H1 (cell line): ENCODE measurements around the gene CNNM3. TPM values are rescaled to one million over a fixed set of nuclear protein-coding genes. Genes with fewer than 3 reads are reported as not detected.

Experiments used
- CTCF ChIA-PET: fragments of 300-600 bp; sonication (Branson Sonifier 250); formaldehyde crosslinking; loops from one replicate; lab custom pipeline; 2021; ENCODE audit not compliant: partially characterized antibody; lab: Charles Lee
- POLR2A ChIA-PET: fragments of 300-600 bp; sonication (Branson Sonifier 250); formaldehyde crosslinking; loops from one replicate; lab custom pipeline; 2021; ENCODE audit warnings: inconsistent platforms; ENCODE audit not compliant: partially characterized antibody; lab: Charles Lee
- DNase-seq, 2 experiments: peaks; one replicate each; pipeline versions ENCODE4 v3.0.0 to v3.0.0-alpha.2; 2010 to 2022; ENCODE audit warnings: low spot score in 2 of 2, low read depth in 1 of 2, mixed read lengths in 1 of 2
- FAIRE-seq: peaks from 2 replicates; lab custom pipeline; 2011; peaks lifted over from hg19 to GRCh38; lab: Jason Lieb, UNC
- H2AFZ ChIP-seq: 2 replicates; pipeline ENCODE4 v1.8.1; 2012; ENCODE audit warnings: low read length, inconsistent platforms
- H2AK5ac ChIP-seq: 2 replicates; pipeline ENCODE4 v1.6.1; 2013; ENCODE audit warnings: low read depth, low read length
- H2BK120ac ChIP-seq: replicated peaks from 2 replicates; pipeline ENCODE3; 2013; ENCODE audit warnings: low read depth, low read length, inconsistent platforms
- H2BK12ac ChIP-seq: 2 replicates; pipeline ENCODE4 v1.6.1; 2013; ENCODE audit warnings: low read depth, low read length
- H2BK15ac ChIP-seq: 2 replicates; pipeline ENCODE4 v1.6.1; 2013; ENCODE audit warnings: low read length
- H2BK20ac ChIP-seq: 2 replicates; pipeline ENCODE4 v1.6.1; 2013; ENCODE audit warnings: low read length
- H2BK5ac ChIP-seq: 2 replicates; pipeline ENCODE4 v1.6.1; 2013; ENCODE audit warnings: low read depth, low read length
- H3K14ac ChIP-seq: 2 replicates; pipeline ENCODE4 v1.6.1; 2013; ENCODE audit warnings: inconsistent platforms; ENCODE audit not compliant: insufficient read length
- H3K18ac ChIP-seq: 2 replicates; pipeline ENCODE4 v1.6.1; 2013; ENCODE audit warnings: low read length; ENCODE audit errors: extremely low read depth
- H3K23ac ChIP-seq: 2 replicates; pipeline ENCODE4 v1.6.1; 2013; ENCODE audit warnings: inconsistent platforms; ENCODE audit not compliant: insufficient read length
- H3K23me2 ChIP-seq: 2 replicates; pipeline ENCODE4 v1.6.1; 2013; ENCODE audit warnings: low read depth, low read length
- H3K27ac ChIP-seq: 2 replicates; pipeline ENCODE4 v1.6.1; 2011; ENCODE audit warnings: low read depth, low read length, inconsistent platforms
- H3K27me3 ChIP-seq, 4 experiments: replicated peaks in 1 of 4; 1 replicate in 1 of 4; 2 replicates in 3 of 4; pipeline versions ENCODE4 v1.6.1 to v1.8.1; 2011 to 2013; ENCODE audit warnings: low read length in 3 of 4, mild to moderate bottlenecking in 3 of 4, inconsistent platforms in 2 of 4, mixed read lengths in 2 of 4, moderate library complexity in 1 of 4; ENCODE audit not compliant: control insufficient read depth in 3 of 4, insufficient read depth in 3 of 4; ENCODE audit errors: extremely low read depth in 1 of 4
- H3K36me3 ChIP-seq, 4 experiments: 2 replicates each; pipeline versions ENCODE4 v1.6.1 to v1.8.1; 2011 to 2013; ENCODE audit warnings: mild to moderate bottlenecking in 4 of 4, low read length in 3 of 4, moderate library complexity in 2 of 4, control low read depth in 1 of 4, inconsistent platforms in 1 of 4; ENCODE audit not compliant: insufficient read depth in 4 of 4, control insufficient read depth in 2 of 4
- H3K4ac ChIP-seq: replicated peaks from 2 replicates; pipeline ENCODE3; 2013; ENCODE audit warnings: low read length, low read depth, mixed read lengths, inconsistent platforms; ENCODE audit not compliant: insufficient read length
- H3K4me1 ChIP-seq, 4 experiments: replicated peaks in 1 of 4; 1 replicate in 1 of 4; 2 replicates in 3 of 4; pipeline versions ENCODE4 v1.6.1 to v1.8.1; 2011 to 2013; ENCODE audit warnings: low read length in 3 of 4, inconsistent platforms in 2 of 4, mixed read lengths in 1 of 4; ENCODE audit not compliant: insufficient read depth in 4 of 4, control insufficient read depth in 3 of 4
- H3K4me2 ChIP-seq, 2 experiments: 2 replicates each; pipeline versions ENCODE4 v1.6.1 to v1.8.1; 2011 to 2013; ENCODE audit warnings: low read depth in 2 of 2, low read length in 2 of 2, control low read depth in 1 of 2, inconsistent platforms in 1 of 2, mild to moderate bottlenecking in 1 of 2; ENCODE audit not compliant: insufficient read depth in 1 of 2
- H3K4me3 ChIP-seq, 4 experiments: fragments of 200-600, 300-600 bp in 1 of 4; sonication (generic), shearing (Covaris generic), sonication (Bioruptor Twin) in 1 of 4; 2 replicates each; pipeline versions ENCODE4 v1.5.1 to v1.8.1; 2011 to 2016; ENCODE audit warnings: low read length in 4 of 4, low read depth in 3 of 4, control low read depth in 2 of 4, inconsistent platforms in 2 of 4, mild to moderate bottlenecking in 2 of 4, mixed read lengths in 1 of 4, moderate library complexity in 1 of 4; ENCODE audit not compliant: insufficient read depth in 2 of 4; ENCODE audit errors: extremely low read depth in 1 of 4
- H3K56ac ChIP-seq: replicated peaks from 2 replicates; pipeline ENCODE3; 2013; ENCODE audit warnings: low read depth, mild to moderate bottlenecking, mixed read lengths, low read length, inconsistent platforms; ENCODE audit not compliant: insufficient read length
- H3K79me1 ChIP-seq: 2 replicates; pipeline ENCODE4 v1.6.1; 2013; ENCODE audit warnings: low read depth, low read length, control low read depth
- H3K79me2 ChIP-seq, 2 experiments: 2 replicates each; pipeline versions ENCODE4 v1.6.1 to v1.8.1; 2012 to 2013; ENCODE audit warnings: low read length in 2 of 2, mild to moderate bottlenecking in 2 of 2, inconsistent platforms in 1 of 2; ENCODE audit not compliant: insufficient read depth in 2 of 2, control insufficient read depth in 1 of 2
- H3K9ac ChIP-seq, 4 experiments: replicated peaks in 1 of 4; 1 replicate in 1 of 4; 2 replicates in 3 of 4; pipeline versions ENCODE4 v1.6.1 to v1.8.1; 2011 to 2013; ENCODE audit warnings: low read depth in 3 of 4, low read length in 3 of 4, control low read depth in 2 of 4, mild to moderate bottlenecking in 2 of 4, moderate library complexity in 2 of 4, inconsistent platforms in 1 of 4; ENCODE audit errors: extremely low read depth in 1 of 4
- H3K9me3 ChIP-seq, 2 experiments: 2 replicates each; pipeline versions ENCODE4 v1.6.1 to v1.8.1; 2012 to 2013; ENCODE audit warnings: mild to moderate bottlenecking in 2 of 2, moderate library complexity in 2 of 2, control low read depth in 1 of 2, inconsistent platforms in 1 of 2, low read depth in 1 of 2, low read length in 1 of 2, mixed read lengths in 1 of 2; ENCODE audit not compliant: insufficient read depth in 2 of 2
- H4K20me1 ChIP-seq, 2 experiments: replicated peaks in 1 of 2; 2 replicates each; pipeline versions ENCODE3 to v1.8.1; 2011 to 2013; ENCODE audit warnings: inconsistent platforms in 2 of 2, low read length in 2 of 2, mild to moderate bottlenecking in 1 of 2; ENCODE audit not compliant: insufficient read depth in 2 of 2, control insufficient read depth in 1 of 2
- H4K5ac ChIP-seq: 2 replicates; pipeline ENCODE4 v1.6.1; 2013; ENCODE audit warnings: low read length, low read depth, mixed read lengths, inconsistent platforms; ENCODE audit not compliant: insufficient read length
- H4K8ac ChIP-seq: 2 replicates; pipeline ENCODE4 v1.8.0; 2013; ENCODE audit warnings: mild to moderate bottlenecking, moderate library complexity, low read length, inconsistent platforms; ENCODE audit not compliant: insufficient read depth; ENCODE audit errors: extremely low read depth
- H4K91ac ChIP-seq: replicated peaks from 2 replicates; pipeline ENCODE3; 2013; ENCODE audit warnings: low read length, mixed read lengths, inconsistent platforms; ENCODE audit not compliant: insufficient read length
- ASH2L ChIP-seq: fragments of 200-600, 300-600 bp; sonication (generic); IDR thresholded peaks from one replicate; pipeline ENCODE4 v1.7.1; 2017; ENCODE audit warnings: low read length
- CREB1 ChIP-seq: IDR thresholded peaks from 2 replicates; pipeline ENCODE4 v1.6.1; 2012; ENCODE audit warnings: inconsistent platforms
- EP300 ChIP-seq, 2 experiments: IDR thresholded peaks; 1 replicate in 1 of 2; 2 replicates in 1 of 2; pipeline ENCODE4 v1.6.1; 2011 to 2012; ENCODE audit warnings: low read depth in 2 of 2, low read length in 2 of 2, mild to moderate bottlenecking in 2 of 2, borderline replicate concordance in 1 of 2, inconsistent platforms in 1 of 2, moderate library complexity in 1 of 2
- KDM4A ChIP-seq: IDR thresholded peaks from one replicate; pipeline ENCODE4 v1.7.1; 2012; ENCODE audit warnings: low read depth, mild to moderate bottlenecking, moderate library complexity, low read length, inconsistent platforms; ENCODE audit not compliant: severe bottlenecking
- RBBP5 ChIP-seq: IDR thresholded peaks from 2 replicates; pipeline ENCODE4 v1.7.1; 2012; ENCODE audit warnings: low read depth, mild to moderate bottlenecking, inconsistent platforms, low read length, moderate library complexity, borderline replicate concordance
- SAP30 ChIP-seq: fragments of 300-600 bp; sonication (generic); IDR thresholded peaks from 2 replicates; pipeline ENCODE4 v1.7.1; 2012; ENCODE audit warnings: low read length, moderate library complexity, mild to moderate bottlenecking, inconsistent platforms; ENCODE audit not compliant: insufficient read depth, insufficient replicate concordance
- SUZ12 ChIP-seq: fragments of 200-600 bp; sonication (generic); IDR thresholded peaks from 2 replicates; pipeline ENCODE4 v1.6.1; 2012; ENCODE audit warnings: mild to moderate bottlenecking, inconsistent platforms, low read length, moderate library complexity, mixed read lengths
- WGBS, 2 experiments: shearing (Covaris generic) in 1 of 2; methylation state at CpG; one replicate each; pipeline versions ENCODE4 v1.1.6 to v1.1.7; 2013 to 2015; ENCODE audit warnings: low lambda C conversion rate in 2 of 2, mixed read lengths in 2 of 2, inconsistent platforms in 1 of 2, low coverage in 1 of 2, missing lambda C conversion rate in 1 of 2; ENCODE audit not compliant: insufficient replicate concordance in 2 of 2, insufficient coverage in 1 of 2, insufficient read length in 1 of 2; ENCODE audit errors: extremely low coverage in 1 of 2, missing lambda C conversion rate in 1 of 2; 5-methylcytosine and 5-hydroxymethylcytosine counted together
- polyA plus RNA-seq, 7 experiments: library from polyadenylated mRNA; depleted of rRNA in 3 of 7; stranded (reverse) in 5 of 7; unstranded in 2 of 7; fragments of >200 nt in 5 of 7; fragments of 200-250 nt in 2 of 7; gene quantifications; 1 replicate in 5 of 7; 2 replicates in 1 of 7; 4 replicates in 1 of 7; pipeline versions ENCODE4 v1.2.1 to v1.2.3, GENCODE V29; 2011 to 2013; ENCODE audit warnings: missing spikeins in 2 of 7, mixed read lengths in 2 of 7
- total RNA-seq: library from RNA; stranded (reverse); fragmentation: NEBNext Ultra II Directional; extraction: Animal tissue kit (Norgen Biotek cat#: 25700); gene quantifications from 2 replicates; pipeline ENCODE4 v1.2.1, GENCODE V29; 2021
- TF ChIP-seq, protein P1 (sequence below): IDR thresholded peaks from 2 replicates; pipeline ENCODE4 v1.6.1; 2012; ENCODE audit warnings: inconsistent platforms

Gene CNNM3
- total and polyA plus RNA-seq, 2 of the 8 experiments (the other 6 are each of a cell fraction or from before 2014, with no cell fraction given), result 29.1 to 29.2 TPM

DNA sequence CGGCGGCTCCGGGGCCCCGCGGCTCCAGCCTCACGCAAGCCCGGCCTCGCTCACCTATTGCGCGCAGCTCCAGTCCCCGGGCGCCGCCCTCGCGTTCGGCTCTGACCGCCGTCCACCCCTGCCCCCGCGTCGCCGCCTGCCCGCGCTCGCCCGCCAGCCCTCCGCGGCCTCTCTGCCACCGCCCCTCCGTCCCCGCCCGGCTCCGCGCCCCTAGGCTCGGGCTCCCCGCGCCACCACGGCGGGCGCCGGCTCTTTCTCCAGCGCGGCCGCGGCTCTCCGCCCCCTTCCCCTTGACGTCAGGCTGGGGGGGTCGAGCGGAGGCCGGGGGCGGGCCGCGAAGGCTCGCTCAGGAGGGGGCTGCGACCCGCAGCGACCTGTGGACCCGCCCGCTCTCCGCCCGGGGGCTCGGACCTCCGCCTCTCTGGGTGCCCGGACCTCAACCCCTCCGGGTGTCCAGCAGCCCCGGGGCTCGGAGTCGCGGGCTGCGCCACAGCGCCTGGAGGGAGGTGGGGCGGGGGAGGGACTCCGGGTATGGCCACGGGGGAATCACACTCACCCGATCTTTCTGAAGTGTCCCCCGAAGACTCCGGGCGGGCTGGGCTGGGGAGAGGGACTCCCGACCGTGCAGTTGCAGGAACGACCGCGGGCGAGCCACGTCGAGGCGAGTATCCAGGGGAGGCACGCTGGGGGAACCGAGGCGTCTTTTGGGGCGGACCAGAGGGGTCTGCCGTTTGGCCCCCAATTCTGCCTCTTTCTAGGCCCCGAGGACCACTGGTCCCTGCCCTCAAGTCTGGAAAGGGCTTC is 54.0 kb downstream of the CNNM3 start, which contains the start of gene SEMA4C:
TSS of gene SEMA4C (minus strand) at position 259 of the 804 bp plus-strand sequence. CDS start 2,194 bp downstream, outside the sequence.
- H3K56ac ChIP-seq, result peak within 1 kb of the TSS; percentile 60
- H4K8ac ChIP-seq, result peak within 1 kb of the TSS; percentile 97
- H3K9me3 ChIP-seq, result no peaks in the 10 kb centered on the region
- H2BK120ac ChIP-seq, result peak within 1 kb of the TSS; percentile 25
- WGBS, 2 experiments, result 3% methylated on average over 5 of the region's 93 CpGs; no CpG with 5 or more reads in 1 of the 2 experiments
- no peak within 1 kb of the TSS for H2AFZ ChIP-seq
- H2BK15ac ChIP-seq, result peak within 1 kb of the TSS; percentile 66; the same call in 1 of the 2 replicates
- H3K4me2 ChIP-seq, result peak within 1 kb of the TSS; percentile 91 to 94
- H2BK12ac ChIP-seq, result peak within 1 kb of the TSS; percentile 85; the same call in 1 of the 2 replicates
- peak in 1 of 2 experiments; percentile 74 for DNase-seq
- ChIA-PET CTCF (interaction anchor here (0.9 to 8.1 kb wide), 10 partner anchors 10 to 114 kb away, joined by 3 to 48 read pairs (median 5); partner anchors contain the start of gene ANKRD39), POLR2A (interaction anchor here (0.7 to 4.7 kb wide), 13 partner anchors 10 to 115 kb away, joined by 3 to 49 read pairs (median 4); partner anchors contain the start of gene ANKRD39)
- H4K20me1 ChIP-seq, result peaks cover 4 to 15% of the 10 kb centered on the region in 2 experiments
- peaks cover 14% of the 10 kb centered on the region for H3K79me1 ChIP-seq
- peaks cover 14% of the 10 kb centered on the region for H3K23me2 ChIP-seq
- no peak within 1 kb of the TSS for H3K23ac ChIP-seq
- peaks cover 11 to 36% (median 23%) of the 10 kb centered on the region in 4 experiments for H3K4me1 ChIP-seq
- H2AK5ac ChIP-seq, result no peak within 1 kb of the TSS
- H3K4me3 ChIP-seq, result peak within 1 kb of the TSS; percentile 76 to 86 (median 80)
- peak within 1 kb of the TSS; percentile 80 for H2BK20ac ChIP-seq
- peak within 1 kb of the TSS; percentile 91; the same call in 1 of the 2 replicates for H3K27ac ChIP-seq
- peaks cover 16 to 26% (median 18%) of the 10 kb centered on the region in 4 experiments for H3K36me3 ChIP-seq
- peaks cover 4 to 36% of the 10 kb centered on the region in 2 experiments for H3K79me2 ChIP-seq
- H3K4ac ChIP-seq, result peak within 1 kb of the TSS; percentile 17
- no peak within 1 kb of the TSS for H3K14ac ChIP-seq
- FAIRE-seq, result no peak
- H3K18ac ChIP-seq, result peak within 1 kb of the TSS; percentile 90
- peak within 1 kb of the TSS; percentile 85 for H2BK5ac ChIP-seq
- peaks cover 0 to 3% (median 0%) of the 10 kb centered on the region in 4 experiments; a peak in 2 of 7 replicates for H3K27me3 ChIP-seq
- peak within 1 kb of the TSS; percentile 80 for H4K91ac ChIP-seq
- peak within 1 kb of the TSS; percentile 58 to 89 (median 84) for H3K9ac ChIP-seq
- H4K5ac ChIP-seq, result peak within 1 kb of the TSS; percentile 80
- TF ChIP-seq RBBP5 (0 out of 2 replicates have a peak, but pooled peaks have one; percentile 45), SUZ12 (no peak), KDM4A (peak; percentile 26), ASH2L (peak; percentile 64), CREB1 (peak; percentile 72), SAP30 (no peak), EP300 (IDR thresholded peaks at IDR 0.05; ENCODE audit: borderline replicate concordance in 1 of 2, low read depth in 2 of 2, low read length in 2 of 2) (no peak)
- TF ChIP-seq, protein P1, sequence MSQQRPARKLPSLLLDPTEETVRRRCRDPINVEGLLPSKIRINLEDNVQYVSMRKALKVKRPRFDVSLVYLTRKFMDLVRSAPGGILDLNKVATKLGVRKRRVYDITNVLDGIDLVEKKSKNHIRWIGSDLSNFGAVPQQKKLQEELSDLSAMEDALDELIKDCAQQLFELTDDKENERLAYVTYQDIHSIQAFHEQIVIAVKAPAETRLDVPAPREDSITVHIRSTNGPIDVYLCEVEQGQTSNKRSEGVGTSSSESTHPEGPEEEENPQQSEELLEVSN, result peak; percentile 31; the same call in 1 of the 2 replicates
